GM11168 (cell line): ENCODE results near the gene BCL2.

Source experiments
- in situ Hi-C: fragments of 300-500 bp; cut with MboI; formaldehyde crosslinking; loops from one replicate; pipeline ENCODE4 v1.12.0; 2022; ENCODE audit warnings: low sequenced_read_pairs; ENCODE audit not compliant: unreplicated experiment

Gene BCL2

DNA sequence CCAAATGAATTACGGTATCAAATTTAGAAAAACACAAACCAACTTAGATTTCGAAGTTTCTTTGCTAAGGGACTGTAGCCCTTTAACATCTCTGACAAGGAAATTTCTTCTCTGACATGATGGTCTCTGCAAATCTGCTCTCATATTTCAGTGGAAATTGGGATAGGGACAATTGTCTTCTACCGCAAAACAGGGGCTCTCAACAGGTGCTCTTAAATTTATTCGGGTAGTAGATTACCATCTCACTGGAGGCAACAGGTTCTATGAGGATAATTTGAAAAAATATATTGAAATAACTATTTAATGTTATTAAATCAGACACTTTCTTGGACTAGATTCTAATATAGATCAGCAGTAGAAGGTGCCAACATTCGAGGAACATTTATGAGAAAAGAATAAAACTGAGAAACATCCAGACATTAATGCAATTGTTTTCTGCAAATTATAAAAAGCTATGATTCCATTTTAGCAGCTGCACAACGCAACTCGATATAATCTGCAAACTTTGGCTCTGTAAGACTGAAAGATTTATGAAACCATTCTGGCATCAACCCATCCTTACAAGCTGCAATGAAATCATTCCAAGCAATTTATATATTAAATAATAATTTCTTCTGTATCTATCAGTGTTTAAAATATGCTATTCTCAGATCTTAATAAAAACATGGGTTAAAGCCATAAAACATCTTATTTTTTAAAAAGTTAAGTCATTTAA lies 10.0 kb upstream of the BCL2 start:
- in situ Hi-C loops, result loop anchor here (5.0 kb wide), 1 partner anchor 312 kb away; no protein-coding TSS in a partner anchor

DNA sequence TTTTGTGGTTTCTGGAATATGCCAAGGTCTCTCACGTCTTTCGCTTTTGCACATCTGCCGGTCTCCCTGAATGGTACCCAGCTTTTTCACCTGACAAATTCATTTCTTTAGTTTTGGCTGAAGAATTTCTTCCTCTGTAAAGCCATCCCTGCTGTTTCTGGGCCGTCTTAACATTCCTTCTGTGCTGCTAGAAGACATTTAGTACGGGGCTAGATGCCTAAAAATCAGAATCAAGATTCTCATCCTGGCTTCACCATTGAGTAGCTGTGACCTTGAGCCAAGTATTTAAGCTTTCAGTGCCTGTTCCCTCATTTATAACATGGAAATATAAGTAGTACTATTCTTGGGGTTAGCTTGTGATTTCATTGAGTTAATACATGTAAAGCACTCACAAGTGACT lies 6.4 kb upstream of the BCL2 start:
- in situ Hi-C loops, result no loop called here

DNA sequence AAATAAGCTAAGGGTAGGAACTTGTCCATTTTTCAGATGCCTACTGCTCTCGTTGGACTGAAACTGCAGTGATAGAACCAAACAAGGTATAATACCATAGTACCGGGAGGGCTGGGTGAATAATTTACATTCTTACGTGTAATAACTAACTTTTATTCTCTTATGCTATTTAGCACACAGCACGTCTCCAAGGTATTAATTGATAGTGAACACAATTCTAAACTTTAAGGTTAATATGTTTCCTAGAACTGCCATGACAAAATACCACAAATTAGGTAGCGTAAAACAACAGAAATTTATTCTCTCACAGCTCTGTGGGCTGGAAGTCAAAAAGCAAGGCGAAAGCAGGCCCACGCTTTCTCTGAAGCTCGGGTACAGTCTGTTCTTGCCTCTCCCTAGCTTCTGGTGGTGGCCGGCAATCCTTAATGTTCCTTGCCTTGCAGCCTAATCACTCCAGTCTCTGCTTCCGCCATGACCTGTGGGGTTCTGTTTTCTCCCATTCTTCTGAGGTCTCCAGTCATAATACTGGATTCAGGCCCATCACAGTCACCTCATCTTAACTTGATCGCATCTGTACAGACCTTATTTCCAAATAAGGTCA lies 5.6 kb upstream of the BCL2 start:
- in situ Hi-C loops, result no loop called here

DNA sequence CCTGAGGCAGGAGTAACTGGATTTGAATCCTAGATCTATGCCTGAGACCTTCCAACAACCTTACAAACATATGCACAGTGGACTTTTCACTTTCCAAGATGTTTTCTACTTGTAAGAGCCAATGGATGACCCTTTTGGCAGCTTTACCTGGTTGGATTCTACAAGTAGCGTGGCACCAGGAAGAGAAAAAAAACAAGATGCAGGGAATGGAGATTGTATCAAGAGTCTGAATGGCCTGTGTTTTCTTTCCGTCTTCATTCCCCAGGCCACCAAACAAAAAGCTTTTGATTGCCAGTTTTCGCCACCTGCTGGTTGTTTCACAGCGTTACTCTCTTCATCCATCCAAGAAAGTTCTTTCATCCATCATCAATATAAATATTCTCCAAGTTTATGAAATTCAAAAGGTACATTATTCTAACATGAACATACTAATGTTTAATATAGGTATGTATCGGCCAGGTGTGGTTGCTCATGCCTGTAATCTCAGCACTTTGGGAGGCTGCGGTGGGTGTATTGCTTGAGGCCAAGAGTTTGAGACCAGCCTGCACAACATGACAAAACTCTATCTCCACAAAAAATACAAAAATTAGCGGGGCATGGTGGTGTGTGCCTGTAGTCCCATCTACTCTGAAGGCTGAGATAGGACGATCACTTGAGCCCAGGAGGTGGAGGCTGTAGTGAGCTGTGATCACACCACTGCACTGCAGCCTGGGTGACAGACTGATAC lies 3.5 kb upstream of the BCL2 start:
- in situ Hi-C loops, result no loop called here

DNA sequence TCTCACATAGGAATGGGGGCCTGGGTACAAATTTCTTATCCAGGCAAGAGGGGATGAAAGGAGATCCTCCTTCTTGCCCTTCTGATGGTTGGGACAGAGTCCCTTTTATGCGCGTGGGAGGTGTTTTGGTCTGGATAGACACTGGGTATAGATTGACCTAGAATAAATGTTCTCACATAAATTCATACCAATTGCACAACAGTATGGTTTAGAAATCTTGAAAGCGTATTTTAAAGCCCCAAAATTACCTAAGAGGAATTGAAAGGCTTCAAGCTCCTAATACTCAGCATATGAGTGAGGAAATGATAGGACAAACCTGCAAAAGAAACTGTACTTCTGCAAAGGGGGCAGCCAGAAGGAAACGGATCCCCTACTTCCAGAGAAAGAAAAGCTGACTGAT lies 2.6 kb upstream of the BCL2 start:
- in situ Hi-C loops, result no loop called here

- in situ Hi-C loops, result no loop called here
Measured at GRCh38 chr18:63321291-63321690, 1.7 kb upstream of the BCL2 start.

GRCh38 chr18:63320975-63321265 lies 1.4 kb upstream of the BCL2 start:
- in situ Hi-C loops, result no loop called here

GRCh38 chr18:63320123-63320974 lies 780 bp upstream of the BCL2 start:
- in situ Hi-C loops, result no loop called here

DNA sequence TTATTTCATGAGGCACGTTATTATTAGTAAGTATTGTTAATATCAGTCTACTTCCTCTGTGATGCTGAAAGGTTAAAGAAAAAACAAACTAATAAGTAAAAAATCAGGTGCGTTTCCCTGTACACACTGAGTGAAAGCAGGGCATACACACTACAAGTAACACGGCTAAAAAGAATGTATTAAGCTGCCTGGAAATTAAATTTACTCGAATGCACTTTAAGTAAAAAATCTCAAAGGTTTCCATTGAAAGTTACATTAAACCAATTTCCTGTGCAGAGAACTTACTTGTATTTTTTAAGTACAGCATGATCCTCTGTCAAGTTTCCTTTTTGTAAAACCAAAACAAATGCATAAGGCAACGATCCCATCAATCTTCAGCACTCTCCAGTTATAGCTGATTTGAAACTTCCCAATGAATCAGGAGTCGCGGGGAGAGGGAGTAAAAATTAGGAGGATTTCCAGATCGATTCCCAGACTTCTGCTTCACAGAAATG lies 633 bp downstream of the BCL2 start:
- in situ Hi-C loops, result loop anchor here (5.0 kb wide), 1 partner anchor 182 kb away; no protein-coding TSS in a partner anchor

GRCh38 chr18:63317982-63318888 lies 1.3 kb downstream of the BCL2 start:
- in situ Hi-C loops, result loop anchor here (5.0 kb wide), 1 partner anchor 181 kb away; no protein-coding TSS in a partner anchor

DNA sequence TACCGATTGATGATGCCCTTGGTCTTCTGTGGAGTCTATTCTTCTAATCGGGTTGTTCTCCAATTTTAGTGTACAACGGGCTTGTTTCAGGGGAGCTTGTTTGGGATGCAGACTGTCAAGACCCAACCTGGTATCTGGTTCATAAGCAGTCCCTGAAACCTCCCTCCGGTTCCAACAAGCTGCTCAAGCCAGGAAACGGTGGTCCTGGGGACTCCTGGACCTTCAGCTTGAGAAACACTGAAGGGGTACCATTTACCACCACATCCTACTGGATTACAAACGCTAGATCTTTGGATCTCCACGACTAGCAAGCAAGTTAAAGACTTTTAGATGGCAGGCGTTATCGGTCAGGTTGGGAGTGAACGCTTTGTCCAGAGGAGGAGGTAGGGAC lies 2.0 kb downstream of the BCL2 start:
- in situ Hi-C loops, result loop anchor here (5.0 kb wide), 1 partner anchor 180 kb away; no protein-coding TSS in a partner anchor

- in situ Hi-C loops, result loop anchor here (5.0 kb wide), 1 partner anchor 180 kb away; no protein-coding TSS in a partner anchor
Measured at GRCh38 chr18:63316612-63317555, 2.7 kb downstream of the BCL2 start.

DNA sequence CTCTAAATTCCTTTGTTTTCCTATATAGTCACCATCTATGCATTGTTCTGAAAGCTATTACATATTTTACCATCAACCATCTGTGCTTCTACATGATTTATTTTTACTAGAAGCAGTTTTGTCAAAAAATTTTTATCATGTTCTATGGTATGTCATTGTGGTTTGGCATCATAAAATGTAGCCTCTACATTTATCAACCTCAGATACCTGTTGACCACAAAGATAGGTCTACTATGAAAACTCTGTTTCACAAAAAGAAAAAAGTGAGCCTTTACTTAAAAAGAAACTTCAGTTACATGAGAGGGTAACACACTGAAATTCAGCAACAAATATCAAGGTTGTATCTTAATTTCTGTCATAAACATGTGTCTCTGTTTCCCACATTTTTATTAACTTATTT lies 3.7 kb downstream of the BCL2 start:
- in situ Hi-C loops, result loop anchor here (5.0 kb wide), 1 partner anchor 179 kb away; no protein-coding TSS in a partner anchor

DNA sequence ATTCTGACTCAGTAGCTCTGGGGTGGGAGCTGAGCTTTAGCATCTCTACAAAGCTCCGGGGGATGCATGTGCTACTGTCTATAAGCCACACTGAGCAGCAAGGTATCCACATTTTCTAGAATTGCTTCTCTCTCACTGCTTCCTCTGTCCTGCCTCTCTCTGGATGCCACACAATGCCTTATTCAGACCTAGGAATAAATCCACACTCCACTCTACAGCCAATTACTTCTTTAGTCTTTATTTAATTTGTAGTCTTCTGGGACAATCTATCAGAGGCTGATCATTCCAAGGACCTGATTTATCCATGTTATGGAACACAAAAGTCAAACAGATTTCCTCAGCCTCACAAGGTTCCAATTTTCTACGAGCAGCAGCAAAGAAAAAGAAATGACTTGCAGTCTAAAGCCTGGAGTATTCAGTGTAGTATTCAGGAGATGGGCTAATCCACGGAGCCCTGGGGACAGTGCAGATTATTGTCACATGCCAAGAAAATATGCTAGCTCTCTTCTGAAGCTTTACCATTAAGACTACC lies 4.4 kb downstream of the BCL2 start:
- in situ Hi-C loops, result loop anchor here (5.0 kb wide), 1 partner anchor 178 kb away; no protein-coding TSS in a partner anchor

DNA sequence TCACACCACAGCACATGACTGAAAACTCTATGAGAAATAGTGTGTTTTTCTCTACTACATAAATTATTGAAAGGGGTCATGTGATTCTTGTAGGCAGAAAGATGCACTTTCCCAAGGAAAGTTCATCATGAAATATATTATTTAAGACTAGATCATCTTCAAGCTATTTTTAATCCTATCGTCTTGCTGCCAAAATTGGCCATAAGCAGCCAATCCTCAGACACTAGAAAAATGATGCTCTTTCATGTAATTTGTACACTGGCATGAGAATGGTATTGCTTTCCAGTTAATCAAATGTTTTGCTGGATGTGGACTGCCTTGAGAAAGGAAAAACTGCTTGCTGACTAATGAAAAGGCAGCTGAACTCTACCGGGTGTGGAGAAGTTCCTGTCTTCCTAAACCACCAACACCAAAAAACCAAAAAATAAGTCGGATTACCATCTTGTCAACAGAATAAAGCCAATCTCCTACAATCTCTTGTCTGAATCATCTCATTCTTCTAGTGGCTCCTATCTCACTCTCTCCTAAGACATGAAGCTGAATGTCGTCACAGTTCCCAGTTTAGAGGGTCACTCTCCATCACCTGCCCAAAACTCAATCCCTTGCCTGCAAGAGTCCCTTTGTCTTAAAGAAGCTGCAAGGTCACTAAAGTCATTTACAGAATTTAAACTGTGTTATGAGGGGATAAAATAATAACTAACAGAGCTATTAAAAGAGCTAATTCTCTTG lies 5.3 kb downstream of the BCL2 start:
- in situ Hi-C loops, result no loop called here

- in situ Hi-C loops, result no loop called here
Measured at GRCh38 chr18:63313396-63313917, 6.1 kb downstream of the BCL2 start.
